Measurements from ENCODE around the gene SLC6A8. TPM values are rescaled to one million over a fixed set of nuclear protein-coding genes. Genes with fewer than 3 reads are reported as not detected.

SLC6A8 gene
- total RNA-seq, 1 experiment from 2014 or later, result 45.3 TPM

GRCh38 chrX:153667956-153668396 is 19.8 kb upstream of the SLC6A8 start:
- Histone ChIP-seq H3F3A (ENCODE audit: low read length, unreplicated experiment) (no peaks in the 10 kb centered on the region), H4K20me1 (ENCODE audit: low read length) (no peaks in the 10 kb centered on the region), H3K4me2 (ENCODE audit: low read length) (peak overlapping the region; percentile 67), H2AFZ (ENCODE audit: low read length) (peak overlapping the region; percentile 64), H3K4me3 (ENCODE audit: low read length) (peak overlapping the region; percentile 41; the same call in 1 of the 2 replicates), H3K36me3 (ENCODE audit: low read depth, low read length) (no peaks in the 10 kb centered on the region), H3K79me2 (ENCODE audit: low read length) (no peaks in the 10 kb centered on the region), H3K27ac (ENCODE audit: low read length) (no peak overlapping the region), H3K27me3 (ENCODE audit: low read length) (no peaks in the 10 kb centered on the region), H3K9ac (ENCODE audit: low read length) (no peak overlapping the region), H3K4me1 (ENCODE audit: insufficient read depth, low read length) (no peaks in the 10 kb centered on the region), H3K9me2 (replicated peaks; ENCODE audit: low read length) (no peaks in the 10 kb centered on the region), H3K9me3 (ENCODE audit: low read length) (no peaks in the 10 kb centered on the region)
- intact Hi-C loops (cut with micrococcal nuclease), result loop anchor here (1.0 to 5.0 kb wide), 3 partner anchors 59 to 131 kb away; no protein-coding TSS in a partner anchor
- ATAC-seq, result peak; percentile 87
- TF ChIP-seq CTCF (conservative IDR thresholded peaks at IDR 0.05; ENCODE audit: low read depth, low read length), result peak; percentile 93
- no peak for TF ChIP-seq EZH2phosphoT487 (IDR thresholded peaks at IDR 0.05; ENCODE audit: borderline replicate concordance, low read length)
- POLR2A ChIA-PET (ENCODE audit: unreplicated experiment), result no interaction called here
- peak; percentile 82 for DNase-seq
- no TSS peak for BruUV-seq (replicated peaks)
- CTCF ChIA-PET, result interaction anchor here (0.5 to 1.7 kb wide), 8 partner anchors 10 to 391 kb away, joined by 3 to 9 read pairs (median 5); partner anchors contain the start of gene CCNQ

DNA sequence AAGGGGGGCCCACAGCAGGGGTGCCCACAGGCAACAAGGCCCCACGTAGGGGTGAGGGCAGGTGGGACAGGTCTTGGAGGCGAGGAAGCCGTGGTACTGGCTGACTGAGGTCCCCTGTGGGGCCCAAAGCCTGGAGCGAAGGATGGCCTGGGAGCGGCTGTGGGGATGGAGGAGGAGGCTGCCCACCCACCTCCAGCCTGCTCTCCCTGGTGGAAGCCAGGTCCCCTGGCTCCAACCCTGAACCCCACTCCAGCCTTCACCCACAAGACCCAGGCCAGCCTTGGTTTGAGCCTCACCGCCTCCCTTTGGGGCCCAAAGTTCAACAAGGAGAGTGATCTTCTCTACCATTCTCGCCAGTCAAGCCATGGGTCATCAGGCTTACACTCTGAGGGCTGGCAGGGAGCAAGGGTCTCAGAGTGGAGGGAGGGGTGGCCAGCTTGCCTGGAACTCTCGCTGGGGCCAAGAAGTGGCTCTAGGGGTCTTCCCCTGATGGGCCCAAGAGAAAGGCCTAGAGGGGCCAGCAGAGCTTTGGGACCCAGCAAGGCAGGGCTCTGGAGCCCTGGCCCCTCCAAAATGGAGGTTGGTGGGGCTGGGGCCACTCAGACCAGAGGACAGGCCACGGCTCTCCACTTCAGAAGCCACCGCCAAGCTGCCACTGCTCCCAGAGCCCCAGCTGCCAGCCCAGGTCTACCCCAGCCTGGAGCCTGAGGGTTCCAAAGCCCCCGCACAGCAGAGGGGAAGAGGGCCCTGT is 19.1 kb upstream of the SLC6A8 start:
- H3K4me2 ChIP-seq (ENCODE audit: low read length), result no peak overlapping the region
- no TSS peak for BruUV-seq (replicated peaks)
- no peak overlapping the region for H3K27ac ChIP-seq (ENCODE audit: low read length)
- intact Hi-C loops (cut with micrococcal nuclease), result loop anchor here (1.0 to 5.0 kb wide), 3 partner anchors 60 to 131 kb away; no protein-coding TSS in a partner anchor
- H3K9me2 ChIP-seq (replicated peaks; ENCODE audit: low read length), result no peaks in the 10 kb centered on the region
- CTCF ChIA-PET, result interaction anchor here (0.5 to 1.7 kb wide), 9 partner anchors 11 to 390 kb away, joined by 3 to 9 read pairs (median 5); partner anchors contain the start of gene CCNQ
- no peaks in the 10 kb centered on the region for H4K20me1 ChIP-seq (ENCODE audit: low read length)
- no peaks in the 10 kb centered on the region for H3K79me2 ChIP-seq (ENCODE audit: low read length)
- H3K27me3 ChIP-seq (ENCODE audit: low read length), result no peaks in the 10 kb centered on the region
- H3K4me3 ChIP-seq (ENCODE audit: low read length), result no peak overlapping the region
- no peaks in the 10 kb centered on the region for H3F3A ChIP-seq (ENCODE audit: low read length, unreplicated experiment)
- ATAC-seq (no peak), DNase-seq (no peak)
- H3K9me3 ChIP-seq (ENCODE audit: low read length), result no peaks in the 10 kb centered on the region
- POLR2A ChIA-PET (ENCODE audit: unreplicated experiment), result no interaction called here
- no peaks in the 10 kb centered on the region for H3K36me3 ChIP-seq (ENCODE audit: low read depth, low read length)
- H3K4me1 ChIP-seq (ENCODE audit: insufficient read depth, low read length), result no peaks in the 10 kb centered on the region
- peak overlapping the region; percentile 64; the same call in 1 of the 2 replicates for H2AFZ ChIP-seq (ENCODE audit: low read length)
- no peak for TF ChIP-seq EZH2 (IDR thresholded peaks at IDR 0.05; ENCODE audit: low read length, unreplicated experiment)
- no peak for TF ChIP-seq EZH2phosphoT487 (IDR thresholded peaks at IDR 0.05; ENCODE audit: borderline replicate concordance, low read length)
- no peak for TF ChIP-seq CTCF (conservative IDR thresholded peaks at IDR 0.05; ENCODE audit: low read depth, low read length)
- H3K9ac ChIP-seq (ENCODE audit: low read length), result no peak overlapping the region
